ENCODE results near the gene CEP128. TPM values are rescaled to one million over a fixed set of nuclear protein-coding genes. Genes with fewer than 3 reads are reported as not detected.

Gene CEP128
- total RNA-seq, 1 experiment from 2014 or later, result 16.4 TPM

DNA sequence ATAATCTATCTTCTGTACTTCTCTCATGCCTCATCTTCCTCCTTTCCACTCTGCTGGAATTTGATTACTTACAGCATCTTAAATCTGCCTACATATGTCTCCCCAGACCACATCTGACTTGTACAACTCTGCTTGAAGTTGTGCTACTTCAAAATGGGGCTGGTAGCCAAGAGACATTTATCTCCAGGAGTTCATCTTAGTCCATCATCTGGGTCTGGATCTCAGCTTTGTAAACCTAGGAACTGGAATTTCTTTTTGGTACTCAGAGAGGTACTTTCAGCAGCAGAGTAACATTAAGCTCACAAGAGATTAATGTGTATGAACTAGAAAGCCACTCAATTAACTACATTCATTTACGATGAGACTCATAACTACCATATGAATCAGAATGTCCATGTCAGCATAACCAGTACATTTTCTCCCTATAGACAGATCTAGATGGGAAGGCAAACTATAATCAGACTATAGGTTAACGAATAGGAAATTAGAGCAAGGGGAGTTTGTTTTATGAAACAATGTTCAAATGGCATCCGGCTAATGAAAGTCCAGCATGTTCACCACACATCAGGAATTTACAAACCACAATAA lies 178.8 kb downstream of the CEP128 start:
- Histone ChIP-seq H3K27me3 (ENCODE audit: insufficient read depth, low read length) (no peaks in the 10 kb centered on the region), H3K9me3 (ENCODE audit: control insufficient read depth in 1 of 2, insufficient read depth in 1 of 2, low read depth in 1 of 2, low read length in 2 of 2) (no peaks in the 10 kb centered on the region), H3K4me2 (ENCODE audit: low read length) (no peak overlapping the region), H3K9ac (ENCODE audit: low read length) (no peak overlapping the region), H3K4me3 (replicated peaks in 1 of 2; ENCODE audit: low read depth in 1 of 2, low read length in 2 of 2) (no peak overlapping the region), H3K4me1 (ENCODE audit: control insufficient read depth in 1 of 2, insufficient read depth in 2 of 2, low read length in 2 of 2) (no peaks in the 10 kb centered on the region), H3K79me2 (ENCODE audit: insufficient read depth, low read length) (no peaks in the 10 kb centered on the region), H3K27ac (ENCODE audit: low read depth, low read length) (no peak overlapping the region), H4K20me1 (ENCODE audit: insufficient read depth) (no peaks in the 10 kb centered on the region), H3K9me2 (ENCODE audit: insufficient read depth) (no peaks in the 10 kb centered on the region), H2AFZ (ENCODE audit: low read depth, low read length, poor library complexity, severe bottlenecking) (no peak overlapping the region), H3K36me3 (ENCODE audit: control insufficient read depth in 1 of 2, insufficient read depth in 2 of 2, low read length in 2 of 2) (no peaks in the 10 kb centered on the region)
- POLR2A ChIA-PET, result no interaction called here
- intact Hi-C loops (cut with micrococcal nuclease), result no loop called here
- DNase-seq (ENCODE audit: low read depth, low spot score), result no peak
- BruUV-seq (replicated peaks), result no TSS peak
- CTCF ChIA-PET, result no interaction called here
- RAD21 ChIA-PET (ENCODE audit: low non-redundant PET in 1 of 2, low total read pairs in 2 of 2, uncharacterized antibody in 2 of 2, unreplicated experiment in 2 of 2), result no interaction called here
- no peak for ATAC-seq
- TF ChIP-seq POLR2AphosphoS5 (IDR thresholded peaks at IDR 0.05; ENCODE audit: low read depth, low read length) (no peak), ZFX (IDR thresholded peaks at IDR 0.05) (no peak), ZBTB33 (IDR thresholded peaks at IDR 0.05; ENCODE audit: extremely low read depth, insufficient replicate concordance, low read length) (no peak), RAD21 (IDR thresholded peaks at IDR 0.05; ENCODE audit: low read depth) (no peak), REST (IDR thresholded peaks at IDR 0.05; ENCODE audit: low read depth) (no peak), SIN3A (IDR thresholded peaks at IDR 0.05; ENCODE audit: low read depth) (no peak), ZNF274 (IDR thresholded peaks at IDR 0.05; ENCODE audit: low read depth, low read length) (no peak), FOSL1 (IDR thresholded peaks at IDR 0.05; ENCODE audit: low read depth) (no peak), EZH2 (IDR thresholded peaks at IDR 0.05) (no peak), CEBPB (IDR thresholded peaks at IDR 0.05; ENCODE audit: low read depth) (no peak), SP1 (IDR thresholded peaks at IDR 0.05; ENCODE audit: low read depth) (no peak), POLR2A (IDR thresholded peaks at IDR 0.05; ENCODE audit: borderline replicate concordance, extremely low read depth, insufficient read depth, insufficient read length) (no peak), EZH2phosphoT487 (IDR thresholded peaks at IDR 0.05; ENCODE audit: borderline replicate concordance) (no peak), JUND (IDR thresholded peaks at IDR 0.05) (no peak), YY1 (IDR thresholded peaks at IDR 0.05; ENCODE audit: extremely low read depth, insufficient replicate concordance, low read depth, low read length) (no peak), ELF1 (IDR thresholded peaks at IDR 0.05; ENCODE audit: borderline replicate concordance, low read depth) (no peak)
- TF ChIP-seq, protein P1, sequence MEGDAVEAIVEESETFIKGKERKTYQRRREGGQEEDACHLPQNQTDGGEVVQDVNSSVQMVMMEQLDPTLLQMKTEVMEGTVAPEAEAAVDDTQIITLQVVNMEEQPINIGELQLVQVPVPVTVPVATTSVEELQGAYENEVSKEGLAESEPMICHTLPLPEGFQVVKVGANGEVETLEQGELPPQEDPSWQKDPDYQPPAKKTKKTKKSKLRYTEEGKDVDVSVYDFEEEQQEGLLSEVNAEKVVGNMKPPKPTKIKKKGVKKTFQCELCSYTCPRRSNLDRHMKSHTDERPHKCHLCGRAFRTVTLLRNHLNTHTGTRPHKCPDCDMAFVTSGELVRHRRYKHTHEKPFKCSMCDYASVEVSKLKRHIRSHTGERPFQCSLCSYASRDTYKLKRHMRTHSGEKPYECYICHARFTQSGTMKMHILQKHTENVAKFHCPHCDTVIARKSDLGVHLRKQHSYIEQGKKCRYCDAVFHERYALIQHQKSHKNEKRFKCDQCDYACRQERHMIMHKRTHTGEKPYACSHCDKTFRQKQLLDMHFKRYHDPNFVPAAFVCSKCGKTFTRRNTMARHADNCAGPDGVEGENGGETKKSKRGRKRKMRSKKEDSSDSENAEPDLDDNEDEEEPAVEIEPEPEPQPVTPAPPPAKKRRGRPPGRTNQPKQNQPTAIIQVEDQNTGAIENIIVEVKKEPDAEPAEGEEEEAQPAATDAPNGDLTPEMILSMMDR (IDR thresholded peaks at IDR 0.05 in 2 of 3, conservative IDR thresholded peaks at IDR 0.05 in 1 of 3; ENCODE audit: borderline replicate concordance in 1 of 3, insufficient read depth in 1 of 3, low read depth in 2 of 3, low read length in 2 of 3), result no peak
- TF ChIP-seq, protein P2, sequence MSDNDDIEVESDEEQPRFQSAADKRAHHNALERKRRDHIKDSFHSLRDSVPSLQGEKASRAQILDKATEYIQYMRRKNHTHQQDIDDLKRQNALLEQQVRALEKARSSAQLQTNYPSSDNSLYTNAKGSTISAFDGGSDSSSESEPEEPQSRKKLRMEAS (IDR thresholded peaks at IDR 0.05), result no peak
- TF ChIP-seq, protein P3, sequence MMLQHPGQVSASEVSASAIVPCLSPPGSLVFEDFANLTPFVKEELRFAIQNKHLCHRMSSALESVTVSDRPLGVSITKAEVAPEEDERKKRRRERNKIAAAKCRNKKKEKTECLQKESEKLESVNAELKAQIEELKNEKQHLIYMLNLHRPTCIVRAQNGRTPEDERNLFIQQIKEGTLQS (IDR thresholded peaks at IDR 0.05), result no peak

All from HCT116 (cell line).